GM21367 (cell line): ENCODE results near the gene EXOC4.
A peak's percentile ranks its signal among the peaks of the same experiment; 100 is the strongest.
"Not testable (repeated sequence)": the region's sequence is repeated elsewhere in the genome, so short reads cannot be mapped to it uniquely, and the experiment has no call there.

Experiments
- ATAC-seq: cut with Tn5 transposase; IDR thresholded peaks from one replicate; pipeline ENCODE4 v1.9.1; 2021; ENCODE audit not compliant: unreplicated experiment

Gene EXOC4

DNA sequence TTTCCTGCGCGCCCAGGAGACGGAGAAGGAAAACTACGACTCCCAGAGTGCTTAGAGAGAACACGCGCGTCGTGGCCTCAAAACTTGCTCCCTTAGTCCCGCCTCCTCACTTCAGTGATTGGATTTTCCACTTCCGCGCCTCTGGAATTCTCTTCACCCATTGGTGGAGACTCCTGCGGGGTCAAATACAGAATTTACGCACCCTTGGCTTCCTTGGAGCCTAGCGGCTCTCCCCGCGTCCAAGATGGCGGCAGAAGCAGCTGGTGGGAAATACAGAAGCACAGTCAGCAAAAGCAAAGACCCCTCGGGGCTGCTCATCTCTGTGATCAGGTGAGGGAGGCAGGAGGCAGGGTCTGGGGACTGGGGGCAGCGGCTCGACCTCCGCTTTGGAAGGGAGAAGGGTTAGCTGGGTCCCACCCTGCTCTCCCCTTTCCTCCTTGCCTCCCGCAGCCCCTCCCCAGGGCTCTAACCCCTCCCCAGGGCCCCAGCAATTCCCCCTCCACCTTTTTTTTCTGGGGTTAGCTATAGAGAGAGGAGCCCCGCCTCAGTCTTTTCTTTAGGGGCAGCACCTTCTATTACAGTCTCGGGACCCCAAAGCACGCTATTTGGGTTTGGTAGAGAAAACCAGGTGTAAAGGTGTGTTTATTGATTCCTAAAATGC is at the start of gene EXOC4:
TSS of gene EXOC4 (plus strand) at position 221 of the 661 bp plus-strand sequence.
- peak; percentile 98 for ATAC-seq

DNA sequence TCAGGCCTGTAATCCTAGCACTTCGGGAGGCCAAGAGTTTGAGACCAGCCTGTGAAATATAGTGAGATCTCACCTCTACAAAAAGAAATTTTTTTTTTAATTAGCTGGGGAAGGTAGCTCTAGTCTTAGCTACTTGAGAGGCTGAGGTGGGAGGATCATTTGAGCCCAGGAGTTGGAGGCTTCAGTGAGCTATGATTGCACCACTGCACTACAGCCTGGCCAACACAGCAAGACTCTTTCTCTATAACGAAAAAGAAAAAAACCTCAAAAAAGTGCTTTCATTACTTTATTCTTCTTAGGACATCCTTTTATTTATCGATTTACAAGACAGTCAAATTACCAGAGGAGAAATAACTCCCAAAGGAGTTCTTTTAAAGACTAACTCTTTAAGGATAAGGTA is 49.4 kb upstream of the EXOC4 start:
- ATAC-seq, result no peak

DNA sequence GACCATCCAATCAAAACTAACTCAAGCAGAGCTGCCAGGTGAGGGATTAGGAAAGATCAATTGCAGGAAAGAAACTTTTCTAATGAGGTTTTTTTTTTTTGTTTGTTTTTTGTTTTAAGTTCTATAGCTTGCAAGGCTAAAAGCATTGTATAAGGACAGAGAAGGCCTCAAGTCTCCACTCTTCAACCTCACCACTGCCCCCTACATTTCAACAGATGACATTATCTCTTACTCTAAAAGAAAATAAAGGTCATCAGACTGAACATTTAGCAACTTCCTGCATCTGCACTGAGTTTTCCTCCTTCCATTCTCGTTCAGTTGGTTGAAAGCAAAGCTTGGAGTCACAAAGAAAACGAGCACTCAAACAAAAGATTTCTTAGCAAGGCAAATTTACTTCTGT is 45.2 kb upstream of the EXOC4 start:
- ATAC-seq, result no peak

DNA sequence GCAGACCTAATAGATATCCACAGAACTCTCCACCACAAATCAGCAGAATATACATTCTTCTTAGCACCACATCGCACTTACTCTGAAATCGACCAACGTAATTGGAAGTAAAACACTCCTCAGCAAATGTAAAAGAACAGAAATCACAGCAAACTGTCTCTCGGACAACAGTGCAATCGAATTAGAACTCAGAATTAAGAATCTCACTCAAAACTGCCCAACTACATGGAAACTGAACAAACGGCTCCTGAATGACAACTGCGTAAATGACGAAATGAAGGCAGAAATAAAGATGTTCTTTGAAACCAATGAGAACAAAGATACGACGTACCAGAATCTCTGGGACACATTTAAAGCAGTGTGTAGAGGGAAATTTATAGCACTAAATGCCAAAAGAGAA is 42.1 kb upstream of the EXOC4 start:
- not testable (repeated sequence) for ATAC-seq

DNA sequence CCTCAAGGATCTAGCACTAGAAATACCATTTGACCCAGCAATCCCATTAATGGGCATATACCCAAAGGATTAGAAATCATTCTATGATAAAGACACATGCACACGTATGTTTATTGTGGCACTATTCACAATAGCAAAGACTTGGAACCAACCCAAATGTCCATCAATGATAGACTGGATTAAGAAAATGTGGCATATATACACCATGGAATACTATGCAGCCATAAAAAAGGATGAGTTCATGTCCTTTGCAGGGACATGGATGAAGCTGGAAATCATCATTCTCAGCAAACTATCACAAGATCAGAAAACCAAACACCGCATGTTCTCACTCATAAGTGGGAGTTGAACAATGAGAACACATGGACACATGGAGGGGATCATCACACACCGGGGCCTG is 39.1 kb upstream of the EXOC4 start:
- not testable (repeated sequence) for ATAC-seq

DNA sequence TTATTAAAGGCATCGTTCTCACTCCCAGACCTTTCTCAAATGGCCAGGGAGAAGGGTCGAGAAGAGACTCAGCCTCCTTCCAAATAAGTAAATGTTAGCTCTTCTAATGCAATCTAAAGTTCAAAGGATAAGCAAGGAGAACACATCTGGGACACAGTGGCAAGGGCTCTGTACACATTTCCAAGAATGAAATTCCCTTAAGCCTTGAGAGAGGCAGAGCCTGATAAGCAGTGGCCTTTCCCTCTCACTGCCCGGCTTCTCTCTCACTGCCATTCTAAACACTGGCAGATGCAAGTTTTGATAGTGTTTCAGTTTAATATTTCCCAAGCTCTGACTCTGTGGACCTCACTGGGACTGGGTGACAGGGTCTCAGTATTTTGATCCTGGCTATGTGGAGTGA is 35.1 kb upstream of the EXOC4 start:
- no peak for ATAC-seq

DNA sequence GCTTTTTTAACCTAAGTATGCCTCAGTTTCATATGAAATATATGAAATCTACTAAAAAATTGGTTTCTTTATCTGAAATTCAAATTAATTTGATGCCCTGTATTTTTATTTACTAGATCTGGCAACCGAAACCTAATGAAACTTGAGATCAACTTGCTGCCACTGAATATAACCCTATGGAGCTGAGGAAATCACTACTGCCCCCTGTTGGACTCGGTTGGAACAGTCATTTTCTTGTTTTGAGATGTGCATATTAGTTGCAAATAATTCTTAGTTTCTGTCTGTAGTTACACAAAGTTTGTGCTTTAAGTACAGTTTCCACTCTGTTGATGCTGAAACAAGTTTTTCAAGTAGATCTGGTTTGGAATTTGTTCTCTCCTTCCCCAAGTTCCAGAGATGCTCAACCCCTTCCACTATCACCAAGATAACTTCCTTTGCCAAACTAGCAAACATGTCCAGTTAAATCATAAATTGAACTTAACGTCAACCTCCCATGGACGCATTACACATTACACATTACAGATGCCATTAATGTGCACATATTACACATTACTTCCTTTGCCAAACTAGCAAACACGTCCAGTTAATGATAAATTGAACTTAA is 22.2 kb upstream of the EXOC4 start:
- no peak for ATAC-seq

DNA sequence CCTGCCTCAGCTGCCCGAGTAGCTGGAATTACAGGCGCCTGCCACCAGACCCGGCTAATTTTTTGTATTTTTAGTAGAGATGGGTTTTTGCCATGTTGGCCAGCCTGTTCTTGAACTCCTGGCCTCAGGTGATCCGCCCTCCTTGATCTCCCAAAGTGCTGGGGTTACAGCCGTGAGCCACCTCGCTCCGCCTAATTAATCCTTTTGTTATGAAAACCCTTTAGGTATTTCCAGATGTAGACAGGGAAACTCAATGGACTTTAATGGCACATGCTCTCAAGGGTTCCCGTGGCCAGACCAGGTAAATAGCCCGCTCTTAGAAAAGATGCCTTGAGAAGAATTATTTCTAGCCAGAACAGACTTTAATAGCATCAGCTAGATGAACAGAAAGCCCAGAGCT is 19.7 kb upstream of the EXOC4 start:
- no peak for ATAC-seq

DNA sequence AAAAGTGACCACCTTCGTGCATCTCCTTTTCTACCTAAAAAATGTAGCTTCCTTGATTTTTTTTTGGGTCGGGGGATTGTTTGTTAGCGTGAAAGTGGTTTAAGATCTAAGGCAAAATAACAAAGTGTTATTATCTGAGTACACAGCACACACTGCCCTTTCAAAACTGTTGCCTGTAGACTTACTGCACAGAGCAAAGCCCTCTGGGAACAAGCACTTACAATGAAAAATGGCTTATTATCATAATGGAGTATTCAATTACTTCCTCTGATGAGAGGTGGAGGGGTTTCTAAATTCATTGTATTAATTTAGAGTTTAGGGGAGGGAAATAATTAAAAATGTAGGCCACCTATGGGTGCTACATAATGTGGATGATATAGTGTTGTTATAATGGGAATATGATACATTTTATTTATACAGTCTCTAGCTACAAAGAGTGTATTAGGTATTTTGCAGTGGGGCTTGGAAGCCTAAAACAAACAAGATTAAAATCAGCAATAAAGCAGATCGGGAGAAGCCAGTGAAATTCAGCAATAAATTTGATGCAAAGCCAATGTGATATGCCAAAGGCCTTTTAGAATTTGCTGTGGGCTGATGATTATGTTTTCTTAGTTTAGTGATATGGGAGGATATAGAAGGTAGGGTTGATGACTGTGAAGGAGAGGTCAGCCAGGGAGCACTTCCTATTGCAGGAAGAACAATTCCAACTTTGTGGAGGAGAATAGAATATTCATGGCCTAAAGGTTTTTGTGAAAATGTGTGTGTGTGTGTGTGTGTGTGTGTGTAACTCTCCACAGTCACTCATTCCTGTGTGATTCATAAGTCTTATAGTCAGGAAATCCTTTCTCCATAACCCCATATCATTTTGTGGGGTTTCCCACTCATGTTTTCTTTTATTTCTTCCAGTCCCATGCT is 17.7 kb upstream of the EXOC4 start:
- ATAC-seq, result no peak

DNA sequence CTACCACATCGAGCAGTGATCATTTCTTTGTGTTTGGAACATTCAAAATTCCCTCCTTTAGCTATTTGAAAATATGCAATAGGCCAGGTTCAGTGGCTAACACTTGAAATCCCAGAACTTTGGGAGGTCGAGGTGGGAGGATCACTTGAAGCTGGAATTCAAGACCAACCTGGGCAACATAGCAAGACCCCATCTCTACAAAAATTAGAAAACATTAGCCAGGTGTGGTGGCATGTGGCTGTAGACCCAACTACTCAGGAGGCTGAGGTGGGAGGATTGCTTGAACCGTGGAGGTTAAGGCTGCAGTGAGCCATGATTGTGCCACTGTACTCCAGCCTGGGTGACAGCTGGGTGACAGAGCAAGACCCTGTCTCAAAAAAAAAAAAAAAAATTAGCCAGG is 15.3 kb upstream of the EXOC4 start:
- ATAC-seq, result no peak

DNA sequence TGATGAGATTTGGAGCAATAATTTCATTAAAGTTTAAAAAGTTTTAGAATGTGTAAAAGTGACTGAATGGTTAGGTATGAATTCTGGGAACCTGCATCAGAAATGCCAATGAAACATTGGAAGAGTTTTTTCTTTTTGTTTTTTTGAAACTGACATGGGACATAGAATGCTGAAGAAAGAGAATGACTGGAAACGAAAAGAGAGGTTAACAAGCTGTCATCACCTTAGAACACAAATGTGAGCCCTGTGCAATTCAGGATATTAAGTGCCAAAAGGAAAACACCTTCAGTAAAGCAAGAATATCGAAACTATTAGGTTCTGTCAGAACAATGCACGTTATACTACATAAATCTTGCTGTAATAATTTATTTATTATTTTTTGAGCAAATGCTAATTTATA is 12.6 kb upstream of the EXOC4 start:
- ATAC-seq, result no peak

DNA sequence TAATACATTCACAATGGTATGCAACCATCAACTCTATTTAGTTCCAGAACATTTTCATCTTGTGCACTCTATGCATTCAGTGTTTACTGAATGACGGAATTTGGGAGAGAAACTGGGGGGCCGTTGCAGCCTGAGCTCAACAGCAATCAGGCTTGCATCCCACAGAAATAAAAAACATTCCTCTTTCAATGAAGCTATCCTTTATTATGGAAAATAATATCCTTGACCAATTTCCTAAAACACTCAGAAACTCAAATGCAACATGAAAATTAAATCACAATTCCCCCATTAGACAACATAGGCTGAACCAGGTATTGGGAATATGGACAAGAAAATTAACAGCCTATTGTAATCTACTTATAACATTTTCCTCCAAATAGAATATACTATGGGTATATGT is 6.3 kb upstream of the EXOC4 start:
- no peak for ATAC-seq

DNA sequence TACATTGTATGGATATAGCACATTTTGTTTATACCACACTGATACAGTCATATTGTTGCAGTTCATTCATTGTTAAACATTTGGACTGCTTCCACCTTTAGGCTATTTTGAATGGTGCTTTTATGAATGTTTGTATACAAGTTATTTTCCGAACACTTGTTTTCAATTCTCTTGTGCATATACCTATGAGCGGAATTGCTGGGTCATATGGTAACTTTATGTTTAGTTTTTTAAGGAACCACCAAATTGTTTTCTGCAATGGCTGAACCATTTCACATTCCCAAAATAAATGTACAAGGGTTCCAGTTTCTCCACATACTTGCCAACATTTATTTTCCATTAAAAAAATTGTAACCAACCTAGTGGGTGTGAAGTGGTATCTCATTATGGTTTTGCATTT is 4.0 kb upstream of the EXOC4 start:
- ATAC-seq, result no peak

DNA sequence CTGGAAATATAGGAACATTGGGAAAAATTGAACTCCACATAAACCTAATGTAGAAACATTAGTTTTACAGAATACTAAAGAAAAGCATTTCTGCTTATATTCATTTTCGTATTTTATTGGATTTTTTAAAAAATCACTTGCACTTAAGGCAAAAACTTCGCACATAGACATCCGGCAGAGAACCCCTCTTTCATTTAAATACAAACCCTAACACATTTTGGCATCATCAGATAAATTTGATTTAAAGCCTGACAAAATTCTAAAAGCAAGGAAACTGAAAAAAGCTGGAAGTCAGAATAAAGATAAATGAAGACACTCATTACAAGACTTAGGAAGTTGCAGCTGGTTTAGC is 396 bp upstream of the EXOC4 start:
- ATAC-seq, result no peak

DNA sequence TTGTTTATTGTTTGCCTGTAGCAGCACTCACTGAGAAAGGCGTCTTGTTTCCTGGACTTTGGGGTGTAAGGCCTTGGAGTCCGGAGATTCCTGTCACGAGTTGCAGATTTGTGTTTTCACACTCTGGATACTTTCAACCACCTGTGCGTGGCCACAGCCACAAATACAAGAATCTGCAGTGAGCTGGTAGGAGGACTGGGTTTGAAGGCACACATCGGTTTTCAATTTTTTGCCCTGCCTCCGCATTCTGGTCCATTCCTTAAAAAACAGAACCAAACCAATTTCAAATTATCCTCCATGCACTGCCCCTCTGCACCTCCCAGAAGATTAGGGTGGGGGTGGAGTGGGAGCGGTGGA is 619 bp downstream of the EXOC4 start:
- peak; percentile 19 for ATAC-seq

DNA sequence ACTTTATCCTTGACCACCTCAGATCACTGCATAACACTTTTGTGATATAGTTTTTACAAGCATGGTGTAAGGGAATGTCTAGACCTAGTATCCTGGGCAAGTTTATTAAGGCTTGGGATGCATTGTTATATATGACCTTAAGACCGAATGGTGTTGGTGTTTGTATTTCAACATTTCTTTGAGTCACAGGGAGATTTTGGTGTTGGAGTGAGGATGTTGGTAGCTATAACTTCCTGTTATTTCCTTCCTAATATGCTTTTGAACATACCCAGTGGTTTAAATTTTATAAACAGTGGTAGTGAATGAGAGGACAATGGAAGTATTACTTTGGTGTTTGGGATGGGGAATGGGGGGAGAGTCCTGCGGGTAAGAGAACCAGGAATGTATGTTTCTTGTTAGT is 2.6 kb downstream of the EXOC4 start:
- ATAC-seq, result no peak

DNA sequence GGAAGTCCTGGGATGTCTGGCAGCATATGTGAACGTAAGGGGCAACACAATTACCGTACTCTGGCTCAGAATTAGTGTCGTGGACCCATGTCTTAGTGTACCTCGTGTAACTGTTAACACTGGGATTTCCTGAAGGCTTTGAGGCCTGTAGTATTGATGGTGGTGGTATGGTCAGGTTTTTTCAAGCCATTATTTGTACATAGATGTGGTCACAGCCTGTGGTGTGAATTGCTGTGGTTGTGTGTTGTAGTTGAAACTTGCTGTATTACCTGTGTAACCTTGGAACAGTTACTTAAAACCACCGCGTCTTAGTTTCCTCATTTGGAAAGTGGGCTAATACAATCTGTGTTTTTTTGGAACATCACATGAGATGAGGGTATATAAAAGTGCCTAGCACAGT is 5.3 kb downstream of the EXOC4 start:
- ATAC-seq, result no peak

DNA sequence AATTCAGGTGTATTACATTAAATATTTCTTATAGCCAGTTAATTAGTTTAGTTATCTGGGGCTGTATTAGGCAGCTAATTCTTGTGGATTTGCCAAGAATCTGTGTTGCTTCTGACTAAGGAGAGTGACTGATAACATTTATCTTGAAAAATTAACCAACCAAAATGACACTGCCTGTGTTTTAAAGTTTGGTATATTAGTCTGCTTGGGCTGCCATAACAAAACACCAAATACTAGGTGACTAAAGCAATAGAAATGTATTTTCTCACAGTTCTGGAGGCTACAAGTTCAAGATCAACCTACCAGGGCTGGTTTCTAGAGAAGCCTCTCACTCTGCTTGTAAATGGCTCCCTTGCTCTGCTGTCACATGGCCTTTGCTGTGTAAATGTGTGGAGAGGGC is 12.9 kb downstream of the EXOC4 start:
- ATAC-seq, result no peak

DNA sequence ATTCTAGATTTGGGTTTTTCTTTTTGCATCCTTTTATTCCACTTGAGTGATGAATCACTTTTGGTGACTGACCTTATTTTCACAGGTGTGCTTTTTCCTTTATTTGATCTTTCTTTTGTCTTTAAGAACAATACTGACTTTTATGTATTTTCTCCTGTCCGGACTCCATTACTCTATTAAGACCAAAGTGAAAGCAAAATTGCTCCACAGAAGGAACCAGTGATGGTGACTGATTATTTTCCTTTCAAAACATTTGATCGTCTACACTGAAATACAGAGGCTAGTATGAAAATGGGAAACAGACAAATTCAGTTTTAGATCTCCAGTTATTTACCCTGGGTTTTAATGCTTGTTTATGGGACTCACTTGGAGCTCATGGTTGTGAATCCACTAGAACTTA is 15.5 kb downstream of the EXOC4 start:
- ATAC-seq, result no peak

DNA sequence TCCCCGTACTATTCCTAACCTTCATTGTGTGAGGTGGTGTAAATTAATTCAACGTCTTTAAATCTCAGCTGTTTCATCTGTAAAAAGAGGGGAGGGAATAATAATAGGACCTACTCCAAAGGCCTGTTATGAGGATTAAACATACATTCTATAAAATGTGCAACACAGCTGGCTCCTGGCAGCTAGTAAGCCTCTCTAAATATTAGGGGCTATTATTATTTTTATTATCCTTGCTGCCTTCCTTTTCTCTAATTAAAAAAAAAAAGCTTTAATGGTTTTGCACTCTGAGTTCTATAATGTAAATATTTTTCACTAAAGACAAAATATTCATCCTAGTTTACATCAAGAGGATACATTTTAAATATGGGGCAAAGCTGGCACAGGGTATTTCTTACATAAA is 19.5 kb downstream of the EXOC4 start:
- no peak for ATAC-seq

DNA sequence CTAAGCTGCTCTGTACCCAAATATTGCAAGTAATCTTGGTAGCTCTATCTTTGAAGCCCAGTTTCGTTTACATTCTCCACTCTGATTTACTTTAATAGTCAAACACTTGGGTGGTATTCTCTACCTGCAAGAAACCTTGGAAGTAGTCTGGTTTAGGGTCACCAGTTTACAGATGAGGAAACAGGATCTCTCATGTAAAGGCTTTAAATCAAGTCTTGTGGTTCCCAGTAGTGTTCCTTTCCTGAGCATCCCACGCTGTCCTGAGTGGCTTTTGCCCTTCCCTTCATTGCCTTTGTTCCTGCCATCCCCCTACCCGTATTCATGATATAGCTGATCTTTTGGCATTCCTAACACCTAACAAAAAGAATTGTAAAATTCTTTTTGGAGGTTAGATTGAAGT is 20.3 kb downstream of the EXOC4 start:
- ATAC-seq, result no peak

DNA sequence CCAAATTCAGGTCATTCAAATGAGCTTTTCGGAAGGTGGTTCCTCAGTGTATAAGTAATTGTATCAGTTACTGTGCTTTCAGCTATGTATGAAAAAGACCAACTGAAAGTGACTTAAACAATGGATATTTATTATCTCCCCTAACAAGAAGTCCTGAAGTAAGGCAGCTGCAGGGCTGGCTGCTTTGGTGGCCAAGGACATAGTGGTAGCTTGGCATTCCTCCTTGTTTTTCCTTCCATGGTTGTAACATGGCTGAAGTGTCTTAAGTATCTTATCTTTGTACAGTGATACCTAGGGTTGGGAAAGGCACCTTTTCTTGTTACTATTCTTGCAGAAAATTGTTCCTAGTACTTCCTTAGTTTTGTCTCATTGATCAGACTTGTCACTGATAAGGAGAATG is 21.4 kb downstream of the EXOC4 start:
- no peak for ATAC-seq
